Astrocyte (in vitro differentiated cells and primary cell): ENCODE measurements around the gene SLC16A12. TPM values are rescaled to one million over a fixed set of nuclear protein-coding genes. Genes with fewer than 3 reads are reported as not detected.

Source experiments
- DNase-seq: peaks from one replicate; pipeline ENCODE4 v3.0.0-alpha.2; 2010; ENCODE audit warnings: low read depth
- FAIRE-seq: peaks from 2 replicates; lab custom pipeline; 2011; peaks lifted over from hg19 to GRCh38; lab: Jason Lieb, UNC
- H2AFZ ChIP-seq: 2 replicates; pipeline ENCODE4 v1.6.0; 2012; ENCODE audit warnings: low read depth, low read length, inconsistent platforms
- H3K27ac ChIP-seq: 2 replicates; pipeline ENCODE4 v1.5.1; 2011; ENCODE audit warnings: low read depth, low read length, inconsistent platforms
- H3K27me3 ChIP-seq: 2 replicates; pipeline ENCODE4 v1.6.0; 2011; ENCODE audit warnings: low read length, inconsistent platforms; ENCODE audit not compliant: insufficient read depth
- H3K36me3 ChIP-seq: 2 replicates; pipeline ENCODE4 v1.5.1; 2011; ENCODE audit warnings: low read length, inconsistent platforms; ENCODE audit not compliant: insufficient read depth
- H3K4me1 ChIP-seq: 2 replicates; pipeline ENCODE4 v1.5.1; 2011; ENCODE audit warnings: low read length, inconsistent platforms; ENCODE audit not compliant: insufficient read depth
- H3K4me2 ChIP-seq: 2 replicates; pipeline ENCODE4 v1.6.0; 2012; ENCODE audit warnings: low read length, inconsistent platforms
- H3K4me3 ChIP-seq: 2 replicates; pipeline ENCODE4 v1.5.1; 2011; ENCODE audit warnings: low read depth, mild to moderate bottlenecking, low read length, inconsistent platforms; ENCODE audit not compliant: insufficient read depth
- H3K79me2 ChIP-seq: 2 replicates; pipeline ENCODE4 v1.6.0; 2012; ENCODE audit warnings: mild to moderate bottlenecking, low read length, inconsistent platforms; ENCODE audit not compliant: insufficient read depth
- H3K9ac ChIP-seq: 2 replicates; pipeline ENCODE4 v1.6.0; 2012; ENCODE audit warnings: mild to moderate bottlenecking, low read length, inconsistent platforms
- H3K9me3 ChIP-seq: 2 replicates; pipeline ENCODE4 v1.5.1; 2012; ENCODE audit warnings: low read depth, mild to moderate bottlenecking, low read length, inconsistent platforms; ENCODE audit not compliant: insufficient read depth
- H4K20me1 ChIP-seq: 2 replicates; pipeline ENCODE4 v1.6.0; 2012; ENCODE audit warnings: low read length, inconsistent platforms; ENCODE audit not compliant: insufficient read depth
- H3K27ac Mint-ChIP-seq: one replicate; pipeline ENCODE4 v1.8.0; 2021; ENCODE audit warnings: mild to moderate bottlenecking, mixed read lengths; ENCODE audit not compliant: unreplicated experiment
- H3K27me3 Mint-ChIP-seq: one replicate; pipeline ENCODE4 v1.8.0; 2021; ENCODE audit warnings: low read depth, mixed read lengths; ENCODE audit not compliant: unreplicated experiment
- H3K36me3 Mint-ChIP-seq: one replicate; pipeline ENCODE4 v1.8.0; 2021; ENCODE audit warnings: low read depth, mixed read lengths; ENCODE audit not compliant: unreplicated experiment
- H3K4me1 Mint-ChIP-seq: one replicate; pipeline ENCODE4 v1.8.0; 2021; ENCODE audit warnings: low read depth, mixed read lengths; ENCODE audit not compliant: unreplicated experiment
- H3K4me3 Mint-ChIP-seq: one replicate; pipeline ENCODE4 v1.8.0; 2021; ENCODE audit warnings: mild to moderate bottlenecking, moderate library complexity, mixed read lengths; ENCODE audit not compliant: unreplicated experiment
- H3K9me3 Mint-ChIP-seq: one replicate; pipeline ENCODE4 v1.8.0; 2021; ENCODE audit warnings: mild to moderate bottlenecking, mixed read lengths; ENCODE audit not compliant: unreplicated experiment
- EZH2 ChIP-seq: IDR thresholded peaks from 2 replicates; pipeline ENCODE4 v1.6.1; 2012; ENCODE audit warnings: mild to moderate bottlenecking, low read length, inconsistent platforms; ENCODE audit not compliant: insufficient read depth
- total RNA-seq: library from RNA; stranded (reverse); gene quantifications from 2 replicates; pipeline ENCODE4 v1.2.1, GENCODE V29; 2021
- TF ChIP-seq, protein P1 (sequence below): IDR thresholded peaks from 2 replicates; pipeline ENCODE4 v1.5.1; 2011; ENCODE audit warnings: low read depth, mild to moderate bottlenecking, inconsistent platforms, low read length, moderate library complexity; ENCODE audit not compliant: insufficient read depth

SLC16A12 gene
- total RNA-seq, 1 donor from 2014 or later, result 0.59 TPM

DNA sequence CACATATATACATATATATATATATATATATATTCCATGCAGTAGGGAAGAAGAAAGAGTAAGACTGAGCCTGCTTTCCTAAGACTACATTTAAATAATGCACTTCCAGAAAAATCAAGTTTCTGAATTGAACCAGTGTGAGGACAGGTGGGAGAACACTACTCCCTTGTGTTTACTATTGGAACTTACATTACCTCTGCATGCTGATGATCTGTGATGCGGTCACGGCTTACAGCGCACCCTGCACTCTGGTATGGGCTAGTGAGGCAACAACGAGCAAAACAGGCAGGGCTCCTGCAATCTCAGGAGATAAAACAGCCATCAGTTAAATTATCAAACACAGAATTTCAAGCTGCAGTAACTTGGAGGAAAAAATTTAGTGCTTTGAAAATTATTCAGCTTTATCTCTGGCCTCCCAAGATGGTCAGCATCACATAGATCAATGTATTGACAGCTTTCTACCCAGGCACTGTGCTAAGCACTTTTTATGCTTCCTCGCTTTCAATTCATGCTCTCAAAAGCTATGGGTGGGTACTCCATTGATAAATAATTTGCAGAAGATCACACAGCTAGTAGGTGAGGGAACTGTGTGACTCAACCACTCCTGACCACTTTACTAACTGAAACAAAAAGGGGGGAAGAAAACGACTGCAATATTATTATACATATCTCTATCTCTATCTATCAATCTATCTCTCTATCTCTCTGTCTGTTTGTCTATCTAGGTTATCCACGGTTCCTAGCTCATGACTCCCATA, 20.5 kb upstream of the SLC16A12 start:
- no peak overlapping the region for H3K9ac ChIP-seq
- TF ChIP-seq, protein P1, sequence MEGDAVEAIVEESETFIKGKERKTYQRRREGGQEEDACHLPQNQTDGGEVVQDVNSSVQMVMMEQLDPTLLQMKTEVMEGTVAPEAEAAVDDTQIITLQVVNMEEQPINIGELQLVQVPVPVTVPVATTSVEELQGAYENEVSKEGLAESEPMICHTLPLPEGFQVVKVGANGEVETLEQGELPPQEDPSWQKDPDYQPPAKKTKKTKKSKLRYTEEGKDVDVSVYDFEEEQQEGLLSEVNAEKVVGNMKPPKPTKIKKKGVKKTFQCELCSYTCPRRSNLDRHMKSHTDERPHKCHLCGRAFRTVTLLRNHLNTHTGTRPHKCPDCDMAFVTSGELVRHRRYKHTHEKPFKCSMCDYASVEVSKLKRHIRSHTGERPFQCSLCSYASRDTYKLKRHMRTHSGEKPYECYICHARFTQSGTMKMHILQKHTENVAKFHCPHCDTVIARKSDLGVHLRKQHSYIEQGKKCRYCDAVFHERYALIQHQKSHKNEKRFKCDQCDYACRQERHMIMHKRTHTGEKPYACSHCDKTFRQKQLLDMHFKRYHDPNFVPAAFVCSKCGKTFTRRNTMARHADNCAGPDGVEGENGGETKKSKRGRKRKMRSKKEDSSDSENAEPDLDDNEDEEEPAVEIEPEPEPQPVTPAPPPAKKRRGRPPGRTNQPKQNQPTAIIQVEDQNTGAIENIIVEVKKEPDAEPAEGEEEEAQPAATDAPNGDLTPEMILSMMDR, result peak; percentile 16
- no peak for TF ChIP-seq EZH2
- peaks cover 4% of the 10 kb centered on the region for H3K27me3 Mint-ChIP-seq
- H3K27me3 ChIP-seq, result no peaks in the 10 kb centered on the region
- peaks cover 10% of the 10 kb centered on the region for H3K4me1 ChIP-seq
- H3K4me1 Mint-ChIP-seq, result peaks cover 15% of the 10 kb centered on the region
- no peak overlapping the region for H3K4me2 ChIP-seq
- no peaks in the 10 kb centered on the region for H4K20me1 ChIP-seq
- no peak overlapping the region for H3K27ac ChIP-seq
- no peaks in the 10 kb centered on the region for H3K36me3 ChIP-seq
- H3K36me3 Mint-ChIP-seq, result no peaks in the 10 kb centered on the region
- H3K79me2 ChIP-seq, result no peaks in the 10 kb centered on the region
- no peak overlapping the region for H3K4me3 Mint-ChIP-seq
- H3K9me3 Mint-ChIP-seq, result peaks cover 4% of the 10 kb centered on the region
- FAIRE-seq (no peak), DNase-seq (no peak)
- H3K27ac Mint-ChIP-seq, result no peak overlapping the region
- H2AFZ ChIP-seq, result no peak overlapping the region
- no peak overlapping the region for H3K4me3 ChIP-seq
- H3K9me3 ChIP-seq, result no peaks in the 10 kb centered on the region

DNA sequence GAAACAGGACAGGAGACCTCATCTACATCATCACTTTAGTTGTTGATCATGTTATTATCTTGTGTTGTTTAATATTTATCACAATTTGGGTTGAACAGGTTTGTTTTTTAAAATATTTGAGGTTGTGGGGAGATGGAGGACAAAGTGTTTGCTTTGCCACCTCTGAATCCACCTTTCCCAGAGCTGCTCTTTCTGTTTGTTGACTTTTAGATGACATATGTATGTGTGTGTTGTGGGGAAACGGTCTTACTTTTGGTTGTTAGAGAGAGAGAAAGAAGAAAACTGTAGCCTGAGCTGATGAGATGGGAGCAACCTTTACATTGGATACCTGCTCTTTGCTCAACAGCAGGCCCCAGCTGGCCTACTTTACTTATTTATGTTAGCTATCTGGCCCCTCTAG, 19.0 kb upstream of the SLC16A12 start:
- Mint-ChIP-seq H3K4me3 (no peak overlapping the region), H3K9me3 (peaks cover 4% of the 10 kb centered on the region), H3K27me3 (peaks cover 4% of the 10 kb centered on the region), H3K4me1 (peaks cover 15% of the 10 kb centered on the region), H3K36me3 (no peaks in the 10 kb centered on the region), H3K27ac (no peak overlapping the region)
- TF ChIP-seq EZH2, result no peak
- TF ChIP-seq, protein P1, result no peak
- no peaks in the 10 kb centered on the region for H4K20me1 ChIP-seq
- H3K79me2 ChIP-seq, result no peaks in the 10 kb centered on the region
- H3K9me3 ChIP-seq, result no peaks in the 10 kb centered on the region
- H3K27ac ChIP-seq, result no peak overlapping the region
- FAIRE-seq, result no peak
- H3K4me3 ChIP-seq, result no peak overlapping the region
- no peaks in the 10 kb centered on the region for H3K36me3 ChIP-seq
- no peak overlapping the region for H2AFZ ChIP-seq
- H3K4me2 ChIP-seq, result no peak overlapping the region
- no peaks in the 10 kb centered on the region for H3K27me3 ChIP-seq
- DNase-seq, result no peak
- no peak overlapping the region for H3K9ac ChIP-seq
- peaks cover 10% of the 10 kb centered on the region for H3K4me1 ChIP-seq
